Colonic mucosa (tissue), 4 donors: Measurements from ENCODE around the gene DNASE1L1. TPM values are rescaled to one million over a fixed set of nuclear protein-coding genes. Genes with fewer than 3 reads are reported as not detected.

ENCODE experiments used
- DNase-seq: peaks from one replicate; pipeline ENCODE4 v3.0.0-alpha.2; 2020
- H3K27ac ChIP-seq: fragments of 200-600 bp; one replicate; pipeline ENCODE4 v1.8.0; 2021
- H3K27me3 ChIP-seq: fragments of 200-600 bp; one replicate; pipeline ENCODE4 v1.8.0; 2021
- H3K36me3 ChIP-seq: fragments of 200-600 bp; one replicate; pipeline ENCODE4 v1.8.0; 2021
- H3K4me1 ChIP-seq: fragments of 200-600 bp; one replicate; pipeline ENCODE4 v1.8.0; 2021; ENCODE audit warnings: mild to moderate bottlenecking
- H3K4me3 ChIP-seq: fragments of 200-600 bp; one replicate; pipeline ENCODE4 v1.8.0; 2021
- H3K9ac ChIP-seq, 2 donors: one replicate each; pipeline ENCODE4 v1.7.0; 2013; ENCODE audit warnings: control low read depth in 2 of 2, low read depth in 2 of 2, low read length in 2 of 2
- H3K9me3 ChIP-seq: fragments of 200-600 bp; one replicate; pipeline ENCODE4 v1.8.0; 2021
- CTCF ChIP-seq: fragments of 200-600 bp; IDR thresholded peaks from one replicate; pipeline ENCODE4 v1.8.0; 2022; ENCODE audit warnings: antibody characterized with exemption, mild to moderate bottlenecking
- intact Hi-C: fragments of 100-400 bp; cut with DNase I; formaldehyde crosslinking; loops from one replicate; pipeline ENCODE4 v1.14.1; 2022
- total RNA-seq, 2 donors: library from RNA; stranded (reverse); fragmentation: NEBNext Ultra II Directional in 1 of 2; extraction: Animal tissue kit (Norgen Biotek cat#: 25700) in 1 of 2; gene quantifications; one replicate each; pipeline ENCODE4 v1.2.1, GENCODE V29; 2021
- donor health status: healthy.
- donor health status: DM: no; HTN: no; CAD: no.
- donor health status: DM: no; HTN: no; CAD: no.

The DNASE1L1 gene
- total RNA-seq, 2 donors from 2014 or later = 19.1 to 29.2 TPM

GRCh38 chrX:154420402-154420756 is 11.3 kb upstream of the DNASE1L1 start:
- H3K36me3 ChIP-seq = no peaks in the 10 kb centered on the region
- H3K9ac ChIP-seq = no peak overlapping the region
- no peaks in the 10 kb centered on the region for H3K4me1 ChIP-seq
- no peak for DNase-seq
- intact Hi-C loops = no loop called here
- no peak overlapping the region for H3K27ac ChIP-seq
- no peak for TF ChIP-seq CTCF
- no peak overlapping the region for H3K4me3 ChIP-seq
- H3K27me3 ChIP-seq = no peaks in the 10 kb centered on the region
- H3K9me3 ChIP-seq = no peaks in the 10 kb centered on the region

GRCh38 chrX:154419688-154420401 is 10.8 kb upstream of the DNASE1L1 start:
- Histone ChIP-seq H3K27me3 (no peaks in the 10 kb centered on the region), H3K4me1 (no peaks in the 10 kb centered on the region), H3K9ac (no peak overlapping the region), H3K4me3 (no peak overlapping the region), H3K36me3 (no peaks in the 10 kb centered on the region), H3K9me3 (no peaks in the 10 kb centered on the region), H3K27ac (no peak overlapping the region)
- no peak for TF ChIP-seq CTCF
- intact Hi-C loops = no loop called here
- DNase-seq = no peak

DNA sequence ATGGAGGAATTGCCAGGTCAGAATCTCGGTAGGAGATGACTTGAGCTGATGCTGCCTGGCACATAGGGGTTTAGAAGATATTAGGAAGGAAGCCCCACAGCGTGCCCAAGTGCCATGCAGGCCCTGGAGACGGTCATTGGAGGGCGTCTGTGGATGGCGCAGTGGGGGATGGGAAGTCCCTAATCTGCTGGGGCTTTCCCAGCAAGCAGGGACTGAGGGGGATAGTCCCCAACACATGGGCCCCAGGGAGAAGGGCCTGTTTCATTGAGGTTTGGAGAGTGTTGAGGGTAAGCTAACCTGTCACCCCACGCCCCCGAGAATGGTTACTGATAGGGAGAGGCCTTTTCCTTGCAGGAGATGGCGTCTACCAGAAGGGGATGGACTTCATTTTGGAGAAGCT is 10.1 kb upstream of the DNASE1L1 start:
- Histone ChIP-seq H3K4me3 (no peak overlapping the region), H3K9ac (no peak overlapping the region), H3K4me1 (no peaks in the 10 kb centered on the region), H3K9me3 (no peaks in the 10 kb centered on the region), H3K36me3 (no peaks in the 10 kb centered on the region), H3K27me3 (no peaks in the 10 kb centered on the region), H3K27ac (no peak overlapping the region)
- TF ChIP-seq CTCF = no peak
- intact Hi-C loops = no loop called here
- no peak for DNase-seq

GRCh38 chrX:154417157-154417556 is 8.1 kb upstream of the DNASE1L1 start:
- Histone ChIP-seq H3K27me3 (no peaks in the 10 kb centered on the region), H3K9ac (no peak overlapping the region), H3K36me3 (no peaks in the 10 kb centered on the region), H3K9me3 (no peaks in the 10 kb centered on the region), H3K4me3 (no peak overlapping the region), H3K4me1 (no peaks in the 10 kb centered on the region), H3K27ac (no peak overlapping the region)
- intact Hi-C loops = no loop called here
- no peak for TF ChIP-seq CTCF
- no peak for DNase-seq

DNA sequence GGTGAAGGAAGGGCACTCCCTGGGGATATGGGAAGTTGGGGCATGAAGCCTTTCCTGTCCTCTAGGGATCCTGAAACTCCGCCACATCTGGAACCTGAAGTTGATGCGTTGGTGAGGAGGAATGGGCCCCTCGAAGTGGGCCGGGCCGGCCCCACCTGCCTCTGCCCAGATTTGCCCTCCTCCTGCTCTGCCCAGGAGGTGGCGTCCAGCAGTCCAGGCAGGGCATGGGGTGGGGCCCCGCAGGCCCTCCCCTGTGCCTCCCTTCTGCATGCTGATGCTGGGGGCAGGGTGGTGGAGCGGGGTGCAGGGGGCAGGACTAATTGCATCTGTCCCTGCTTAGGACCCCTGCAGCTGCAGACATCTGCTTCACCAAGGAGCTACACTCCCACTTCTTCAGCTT is 4.1 kb upstream of the DNASE1L1 start:
- no peak overlapping the region for H3K4me3 ChIP-seq
- DNase-seq = no peak
- intact Hi-C loops = no loop called here

More for the DNA sequence above, 4.1 kb upstream of the DNASE1L1 start:
- Histone ChIP-seq H3K9ac (peak overlapping the region in 1 of 2 donors; percentile 30), H3K27ac (no peak overlapping the region), H3K4me1 (no peaks in the 10 kb centered on the region), H3K27me3 (no peaks in the 10 kb centered on the region), H3K9me3 (no peaks in the 10 kb centered on the region), H3K36me3 (no peaks in the 10 kb centered on the region)
- no peak for TF ChIP-seq CTCF
